Bronchial epithelial cell (primary cell): ENCODE results near the gene PHF19. TPM values are rescaled to one million over a fixed set of nuclear protein-coding genes. Genes with fewer than 3 reads are reported as not detected.
A peak's percentile ranks its signal among the peaks of the same experiment; 100 is the strongest.

Experiments used
- DNase-seq: peaks from one replicate; pipeline ENCODE4 v3.0.0-alpha.2; 2010; ENCODE audit warnings: low read depth
- FAIRE-seq: peaks from 2 replicates; lab custom pipeline; 2011; peaks lifted over from hg19 to GRCh38; lab: Jason Lieb, UNC
- H3K27me3 ChIP-seq: 2 replicates; pipeline ENCODE4 v1.5.1; 2011; ENCODE audit warnings: low read length; ENCODE audit not compliant: control insufficient read depth, insufficient read depth
- H3K36me3 ChIP-seq: 2 replicates; pipeline ENCODE4 v1.5.1; 2011; ENCODE audit warnings: low read length; ENCODE audit not compliant: control insufficient read depth, insufficient read depth
- H3K4me3 ChIP-seq: 2 replicates; pipeline ENCODE4 v1.5.1; 2011; ENCODE audit warnings: mild to moderate bottlenecking, low read depth, low read length, control low read depth
- CTCF ChIP-seq: IDR thresholded peaks from 2 replicates; pipeline ENCODE4 v1.5.1; 2011; ENCODE audit warnings: mild to moderate bottlenecking, moderate library complexity, low read length, control low read depth, inconsistent platforms; ENCODE audit not compliant: insufficient read depth, severe bottlenecking
- total RNA-seq: library from RNA; depleted of rRNA; stranded (reverse); fragments of >200 nt; gene quantifications from 2 replicates; pipeline ENCODE4 v1.2.1, GENCODE V29; 2014

PHF19 gene
- total RNA-seq, 1 donor from 2014 or later: 7.6 TPM

DNA sequence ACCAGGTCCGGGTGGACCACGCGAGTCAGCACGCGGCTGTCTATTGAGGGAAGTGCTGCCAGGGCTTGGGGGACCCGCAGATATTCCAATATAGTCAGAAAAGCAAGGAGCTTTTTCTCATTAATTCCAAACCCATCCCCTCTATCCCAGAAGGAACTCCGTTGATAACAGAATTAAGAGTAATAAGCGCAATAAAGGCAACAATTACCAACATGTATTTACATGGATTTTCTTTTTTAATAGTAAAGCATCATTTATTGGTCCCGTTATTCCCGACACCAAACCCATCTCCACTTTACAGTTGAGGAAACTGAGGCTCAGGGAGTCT lies 7.7 kb downstream of the PHF19 start:
- DNase-seq (no peak), FAIRE-seq (no peak)
- peaks cover 5% of the 10 kb centered on the region for H3K36me3 ChIP-seq
- TF ChIP-seq CTCF: no peak
- H3K4me3 ChIP-seq: peak overlapping the region; percentile 65
- no peaks in the 10 kb centered on the region for H3K27me3 ChIP-seq

- peaks cover 7% of the 10 kb centered on the region for H3K36me3 ChIP-seq
- H3K27me3 ChIP-seq: no peaks in the 10 kb centered on the region
- no peak for FAIRE-seq
- TF ChIP-seq CTCF: peak; percentile 64
- peak overlapping the region; percentile 65 for H3K4me3 ChIP-seq
- DNase-seq: peak; percentile 92
These were observed 8.2 kb downstream of the PHF19 start for GRCh38 chr9:120868676-120869359.

GRCh38 chr9:120868339-120868675 lies 8.7 kb downstream of the PHF19 start:
- FAIRE-seq: no peak
- Histone ChIP-seq H3K36me3 (peaks cover 10% of the 10 kb centered on the region), H3K27me3 (no peaks in the 10 kb centered on the region), H3K4me3 (peak overlapping the region; percentile 29)
- TF ChIP-seq CTCF: no peak
- peak; percentile 87 for DNase-seq

- DNase-seq (no peak), FAIRE-seq (no peak)
- Histone ChIP-seq H3K27me3 (no peaks in the 10 kb centered on the region), H3K4me3 (no peak overlapping the region), H3K36me3 (peaks cover 10% of the 10 kb centered on the region)
- TF ChIP-seq CTCF: no peak
These were observed 9.2 kb downstream of the PHF19 start for GRCh38 chr9:120867676-120868338.

- Histone ChIP-seq H3K36me3 (peaks cover 11% of the 10 kb centered on the region), H3K27me3 (no peaks in the 10 kb centered on the region), H3K4me3 (no peak overlapping the region)
- no peak for DNase-seq
- no peak for TF ChIP-seq CTCF
- no peak for FAIRE-seq
These were observed 10.3 kb downstream of the PHF19 start for GRCh38 chr9:120866651-120867050.
